ENCODE measurements around the gene ZMPSTE24.
"Not testable (repeated sequence)": the region's sequence is repeated elsewhere in the genome, so short reads cannot be mapped to it uniquely, and the experiment has no call there.

The ZMPSTE24 gene

GRCh38 chr1:40306296-40306695 lies 48.3 kb downstream of the ZMPSTE24 start:
- DNase-seq, result no peak

- DNase-seq, result no peak
Measured at GRCh38 chr1:40307186-40307585, 49.1 kb downstream of the ZMPSTE24 start.

- DNase-seq, result no peak
Measured at GRCh38 chr1:40308036-40308727, 50.1 kb downstream of the ZMPSTE24 start.

- DNase-seq, result no peak
Measured at GRCh38 chr1:40309374-40310128, 51.5 kb downstream of the ZMPSTE24 start.

- DNase-seq, result no peak
Measured at GRCh38 chr1:40310129-40310461, 52.1 kb downstream of the ZMPSTE24 start.

- no peak for DNase-seq
Measured at GRCh38 chr1:40310983-40311642, 53.1 kb downstream of the ZMPSTE24 start.

GRCh38 chr1:40311692-40312091 lies 53.7 kb downstream of the ZMPSTE24 start:
- DNase-seq, result no peak

- peak; percentile 28 for DNase-seq
Measured at GRCh38 chr1:40312238-40313205, 54.5 kb downstream of the ZMPSTE24 start.

- no peak for DNase-seq
Measured at GRCh38 chr1:40313329-40313957, 55.4 kb downstream of the ZMPSTE24 start.

- DNase-seq, result no peak
Measured at GRCh38 chr1:40313958-40314720, 56.1 kb downstream of the ZMPSTE24 start.

- DNase-seq, result no peak
Measured at GRCh38 chr1:40314721-40315238, 56.7 kb downstream of the ZMPSTE24 start.

GRCh38 chr1:40315239-40315794 lies 57.3 kb downstream of the ZMPSTE24 start:
- peak; percentile 84 for DNase-seq

GRCh38 chr1:40315795-40316594 lies 58.0 kb downstream of the ZMPSTE24 start:
- DNase-seq, result peak; percentile 40

GRCh38 chr1:40316595-40317393 lies 58.8 kb downstream of the ZMPSTE24 start, which contains the start of gene COL9A2:
Gene COL9A2 (minus strand): TSS chr1:40317286. CDS start chr1:40317197, 89 bp downstream.
- DNase-seq, result peak; percentile 51

GRCh38 chr1:40317394-40318074 lies 59.5 kb downstream of the ZMPSTE24 start:
- no peak for DNase-seq

GRCh38 chr1:40318476-40318875 lies 60.4 kb downstream of the ZMPSTE24 start:
- DNase-seq, result no peak

- no peak for DNase-seq
Measured at GRCh38 chr1:40318970-40319621, 61.1 kb downstream of the ZMPSTE24 start.

GRCh38 chr1:40331403-40331802 lies 73.4 kb downstream of the ZMPSTE24 start:
- not testable (repeated sequence) for DNase-seq
